ENCODE results near the gene ARPC1A. TPM values are rescaled to one million over a fixed set of nuclear protein-coding genes. Genes with fewer than 3 reads are reported as not detected.
A peak's percentile ranks its signal among the peaks of the same experiment; 100 is the strongest.

ARPC1A gene
- total and polyA plus RNA-seq, 2 of the 8 experiments (the other 6 are each of a cell fraction or from before 2014, with no cell fraction given) = 123 to 155 TPM

DNA sequence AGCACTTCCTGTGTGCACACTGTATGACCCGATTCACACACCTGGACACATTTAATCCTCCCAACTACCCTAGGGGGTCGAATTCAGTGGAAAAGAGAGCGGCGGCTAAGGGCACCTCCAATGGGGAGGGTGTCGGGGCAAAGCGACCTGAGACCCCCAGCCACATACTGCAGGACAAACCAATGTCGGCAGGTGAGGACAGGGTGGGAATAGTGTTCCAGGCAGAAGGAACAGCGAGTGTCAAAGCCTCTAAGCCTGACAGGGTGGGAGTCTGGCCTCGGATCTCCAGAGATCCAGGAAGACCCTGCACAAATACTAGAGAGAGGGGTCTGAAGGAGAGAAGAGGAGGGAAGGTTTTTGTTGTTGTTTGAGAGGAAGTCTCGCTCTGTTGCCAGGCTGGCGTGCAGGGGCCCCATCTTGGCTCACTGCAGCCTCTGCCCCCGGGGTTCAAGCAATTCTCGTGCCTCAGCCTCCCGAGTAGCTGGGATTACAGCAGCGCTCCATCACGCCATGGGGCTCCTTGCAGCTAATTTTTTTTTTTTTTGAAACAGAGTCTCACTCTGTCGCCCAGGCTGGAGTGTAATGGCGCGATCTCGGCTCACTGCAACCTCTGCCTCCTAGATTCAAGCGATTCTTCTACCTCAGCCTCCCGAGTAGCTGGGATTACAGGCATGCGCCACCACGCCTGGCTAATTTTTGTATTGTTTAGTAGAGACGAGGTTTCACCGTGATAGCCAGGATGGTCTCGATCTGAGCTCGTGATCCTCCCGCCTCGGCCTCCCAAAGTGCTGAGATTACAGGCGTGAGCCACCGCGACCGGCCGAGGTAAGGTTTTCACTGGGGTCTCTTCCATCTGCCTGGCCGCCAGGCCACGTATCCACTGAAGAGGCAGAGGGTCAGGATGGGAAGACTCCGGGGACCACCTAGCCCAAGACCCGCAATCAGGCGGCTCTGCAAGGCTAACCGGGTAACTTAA, 47.7 kb downstream of the ARPC1A start:
- no peak overlapping the region for H3K4ac ChIP-seq (replicated peaks; ENCODE audit: insufficient read length, low read depth, low read length)
- no peak overlapping the region for H4K8ac ChIP-seq (ENCODE audit: extremely low read depth, insufficient read depth, low read length)
- H3K14ac ChIP-seq (ENCODE audit: insufficient read length) = no peak overlapping the region
- H2BK120ac ChIP-seq (replicated peaks; ENCODE audit: low read depth, low read length) = no peak overlapping the region
- H3K4me1 ChIP-seq (replicated peaks in 1 of 4; ENCODE audit: control insufficient read depth in 3 of 4, insufficient read depth in 4 of 4, low read length in 3 of 4) = peaks cover 0 to 2% (median 0%) of the 10 kb centered on the region in 4 experiments; a peak in 1 of 7 replicates
- ChIA-PET CTCF (ENCODE audit: partially characterized antibody) (interaction anchor here (0.6 to 1.9 kb wide), 6 partner anchors 8 to 63 kb away, joined by 3 to 8 read pairs (median 4); no protein-coding TSS in a partner anchor), POLR2A (ENCODE audit: partially characterized antibody) (interaction anchor here (0.6 to 5.5 kb wide), 12 partner anchors 8 to 347 kb away, joined by 3 to 49 read pairs (median 4); partner anchors contain the start of genes BUD31 and PDAP1)
- no peak overlapping the region for H2BK15ac ChIP-seq (ENCODE audit: low read length)
- H3K4me3 ChIP-seq (ENCODE audit: extremely low read depth in 1 of 4, insufficient read depth in 2 of 4, low read depth in 3 of 4, low read length in 4 of 4) = peak overlapping the region; percentile 65 to 95 (median 70)
- no peaks in the 10 kb centered on the region for H3K9me3 ChIP-seq (ENCODE audit: insufficient read depth in 2 of 2, low read depth in 1 of 2, low read length in 1 of 2)
- DNase-seq (ENCODE audit: low read depth in 1 of 2, low spot score in 2 of 2) = no peak
- H3K27ac ChIP-seq (ENCODE audit: low read depth, low read length) = no peak overlapping the region; the same call in 1 of the 2 replicates
- H3K4me2 ChIP-seq (ENCODE audit: insufficient read depth in 1 of 2, low read depth in 2 of 2, low read length in 2 of 2) = peak overlapping the region; percentile 47 to 79
- H2AK5ac ChIP-seq (ENCODE audit: low read depth, low read length) = no peak overlapping the region
- H3K18ac ChIP-seq (ENCODE audit: extremely low read depth, low read length) = no peak overlapping the region; the same call in 1 of the 2 replicates
- peaks cover 0 to 3% (median 0%) of the 10 kb centered on the region in 4 experiments; a peak in 1 of 8 replicates for H3K36me3 ChIP-seq (ENCODE audit: control insufficient read depth in 2 of 4, insufficient read depth in 4 of 4, low read length in 3 of 4)
- no peak overlapping the region for H4K5ac ChIP-seq (ENCODE audit: insufficient read length, low read depth, low read length)
- no peaks in the 10 kb centered on the region for H3K27me3 ChIP-seq (replicated peaks in 1 of 4; ENCODE audit: control insufficient read depth in 3 of 4, extremely low read depth in 1 of 4, insufficient read depth in 3 of 4, low read length in 3 of 4)
- H2BK20ac ChIP-seq (ENCODE audit: low read length) = no peak overlapping the region
- H2AFZ ChIP-seq (ENCODE audit: low read length) = no peak overlapping the region; the same call in 1 of the 2 replicates
- FAIRE-seq = no peak
- peaks cover 0 to 5% of the 10 kb centered on the region in 2 experiments; a peak in 2 of 4 replicates for H3K79me2 ChIP-seq (ENCODE audit: control insufficient read depth in 1 of 2, insufficient read depth in 2 of 2, low read length in 2 of 2)
- H2BK5ac ChIP-seq (ENCODE audit: low read depth, low read length) = no peak overlapping the region
- no peak overlapping the region for H2BK12ac ChIP-seq (ENCODE audit: low read depth, low read length)
- no peak overlapping the region for H3K9ac ChIP-seq (replicated peaks in 1 of 4; ENCODE audit: extremely low read depth in 1 of 4, low read depth in 3 of 4, low read length in 3 of 4)
- H3K56ac ChIP-seq (replicated peaks; ENCODE audit: insufficient read length, low read depth, low read length) = no peak overlapping the region
- peaks cover 2 to 4% of the 10 kb centered on the region in 2 experiments for H4K20me1 ChIP-seq (replicated peaks in 1 of 2; ENCODE audit: control insufficient read depth in 1 of 2, insufficient read depth in 2 of 2, low read length in 2 of 2)
- 0 out of 2 replicates have a peak, but pooled peaks cover 6% of the 10 kb centered on the region for H3K23me2 ChIP-seq (ENCODE audit: low read depth, low read length)
- no peak overlapping the region for H4K91ac ChIP-seq (replicated peaks; ENCODE audit: insufficient read length, low read length)
- H3K23ac ChIP-seq (ENCODE audit: insufficient read length) = no peak overlapping the region
- peaks cover 3% of the 10 kb centered on the region; the same call in 1 of the 2 replicates for H3K79me1 ChIP-seq (ENCODE audit: low read depth, low read length)
- 77% methylated on average over 41 of the region's 41 CpGs; no CpG with 5 or more reads in 1 of the 2 experiments for WGBS, 2 experiments (ENCODE audit: extremely low coverage in 1 of 2, insufficient coverage in 1 of 2, insufficient read length in 1 of 2, insufficient replicate concordance in 2 of 2, low coverage in 1 of 2, low lambda C conversion rate in 2 of 2, missing lambda C conversion rate in 1 of 2)
- TF ChIP-seq HDAC6 (IDR thresholded peaks at IDR 0.05; ENCODE audit: low read depth, low read length) (no peak), TAF7 (optimal IDR thresholded peaks at IDR 0.05; ENCODE audit: borderline replicate concordance, low read depth, low read length) (no peak), KDM4A (IDR thresholded peaks at IDR 0.05; ENCODE audit: low read depth, low read length, severe bottlenecking) (no peak), MAFK (IDR thresholded peaks at IDR 0.05; ENCODE audit: low read depth, low read length) (no peak), SIN3A (conservative IDR thresholded peaks at IDR 0.05 in 1 of 2, IDR thresholded peaks at IDR 0.05 in 1 of 2; ENCODE audit: low read depth in 1 of 2, low read length in 2 of 2) (no peak), GABPA (IDR thresholded peaks at IDR 0.05; ENCODE audit: borderline replicate concordance, insufficient read depth, low read length) (no peak), BRCA1 (IDR thresholded peaks at IDR 0.05; ENCODE audit: low read depth, low read length) (no peak)
- TF ChIP-seq, protein P1, sequence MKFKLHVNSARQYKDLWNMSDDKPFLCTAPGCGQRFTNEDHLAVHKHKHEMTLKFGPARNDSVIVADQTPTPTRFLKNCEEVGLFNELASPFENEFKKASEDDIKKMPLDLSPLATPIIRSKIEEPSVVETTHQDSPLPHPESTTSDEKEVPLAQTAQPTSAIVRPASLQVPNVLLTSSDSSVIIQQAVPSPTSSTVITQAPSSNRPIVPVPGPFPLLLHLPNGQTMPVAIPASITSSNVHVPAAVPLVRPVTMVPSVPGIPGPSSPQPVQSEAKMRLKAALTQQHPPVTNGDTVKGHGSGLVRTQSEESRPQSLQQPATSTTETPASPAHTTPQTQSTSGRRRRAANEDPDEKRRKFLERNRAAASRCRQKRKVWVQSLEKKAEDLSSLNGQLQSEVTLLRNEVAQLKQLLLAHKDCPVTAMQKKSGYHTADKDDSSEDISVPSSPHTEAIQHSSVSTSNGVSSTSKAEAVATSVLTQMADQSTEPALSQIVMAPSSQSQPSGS (IDR thresholded peaks at IDR 0.05; ENCODE audit: low read length) = no peak
